GM10266 (cell line): ENCODE results near the gene VWA5A.

ENCODE experiments used
- DNase-seq: peaks from one replicate; pipeline ENCODE4 v3.0.0; 2012; ENCODE audit errors: extremely low spot score
- CTCF ChIP-seq: IDR thresholded peaks from 2 replicates; pipeline ENCODE4 v1.5.1; 2012; ENCODE audit warnings: mild to moderate bottlenecking, low read depth; ENCODE audit not compliant: control insufficient read depth, insufficient read depth; ENCODE audit errors: missing control alignments

The VWA5A gene

GRCh38 chr11:124143034-124143433 lies 27.8 kb downstream of the VWA5A start:
- TF ChIP-seq CTCF, result no peak

GRCh38 chr11:124147951-124148350 lies 32.7 kb downstream of the VWA5A start:
- DNase-seq, result no peak
- TF ChIP-seq CTCF, result no peak

More at GRCh38 chr11:124143034-124143433, 27.8 kb downstream of the VWA5A start:
- DNase-seq, result no peak

GRCh38 chr11:124150684-124151083 lies 35.4 kb downstream of the VWA5A start:
- no peak for DNase-seq
- no peak for TF ChIP-seq CTCF

- no peak for DNase-seq
- TF ChIP-seq CTCF, result no peak
Measured at GRCh38 chr11:124152770-124153407, 37.6 kb downstream of the VWA5A start.

GRCh38 chr11:124153821-124154220 lies 38.6 kb downstream of the VWA5A start:
- DNase-seq, result no peak
- no peak for TF ChIP-seq CTCF

GRCh38 chr11:124159481-124159880 lies 44.2 kb downstream of the VWA5A start:
- no peak for TF ChIP-seq CTCF
- DNase-seq, result no peak

GRCh38 chr11:124160986-124161385 lies 45.7 kb downstream of the VWA5A start:
- TF ChIP-seq CTCF, result no peak
- DNase-seq, result no peak
